ENCODE results near the gene C22orf31.

The C22orf31 gene

GRCh38 chr22:29029202-29030000, 32.2 kb downstream of the C22orf31 start:
- DNase-seq (ENCODE audit: low read depth, low spot score) = no peak

- DNase-seq (ENCODE audit: low read depth, low spot score) = no peak
Measured at GRCh38 chr22:29028468-29028867, 33.2 kb downstream of the C22orf31 start.

GRCh38 chr22:29026579-29026978, 35.1 kb downstream of the C22orf31 start:
- DNase-seq (ENCODE audit: low read depth, low spot score) = no peak

GRCh38 chr22:29023172-29023796, 38.3 kb downstream of the C22orf31 start:
- no peak for DNase-seq (ENCODE audit: low read depth, low spot score)

GRCh38 chr22:29022101-29022817, 39.4 kb downstream of the C22orf31 start:
- DNase-seq (ENCODE audit: low read depth, low spot score) = no peak

- no peak for DNase-seq (ENCODE audit: low read depth, low spot score)
Measured at GRCh38 chr22:29018293-29019189, 43.1 kb downstream of the C22orf31 start.

- DNase-seq (ENCODE audit: low read depth, low spot score) = no peak
Measured at GRCh38 chr22:29016067-29016938, 45.3 kb downstream of the C22orf31 start.

GRCh38 chr22:29014773-29015172, 46.9 kb downstream of the C22orf31 start:
- DNase-seq (ENCODE audit: low read depth, low spot score) = no peak

- DNase-seq (ENCODE audit: low read depth, low spot score) = no peak
Measured at GRCh38 chr22:29014293-29014692, 47.3 kb downstream of the C22orf31 start.

- no peak for DNase-seq (ENCODE audit: low read depth, low spot score)
Measured at GRCh38 chr22:29012952-29013351, 48.7 kb downstream of the C22orf31 start.

- DNase-seq (ENCODE audit: low read depth, low spot score) = no peak
Measured at GRCh38 chr22:29012101-29012433, 49.6 kb downstream of the C22orf31 start.

GRCh38 chr22:29011240-29012100, 50.2 kb downstream of the C22orf31 start:
- DNase-seq (ENCODE audit: low read depth, low spot score) = peak; percentile 76

- DNase-seq (ENCODE audit: low read depth, low spot score) = no peak
Measured at GRCh38 chr22:29009148-29009547, 52.5 kb downstream of the C22orf31 start.
